GM18868 (cell line): ENCODE data around the gene CAVIN1.
"Not testable (repeated sequence)": the region's sequence is repeated elsewhere in the genome, so short reads cannot be mapped to it uniquely, and the experiment has no call there.

Experiments
- ATAC-seq: cut with Tn5 transposase; IDR thresholded peaks from one replicate; pipeline ENCODE4 v1.9.1; 2021; ENCODE audit warnings: mild to moderate bottlenecking, moderate library complexity; ENCODE audit not compliant: unreplicated experiment

CAVIN1 gene

GRCh38 chr17:42422958-42423712 lies at the start of gene CAVIN1:
Gene CAVIN1, minus strand, starts transcription at chr17:42423256. Its CDS starts 159 bp downstream, at chr17:42423097.
- ATAC-seq = no peak

GRCh38 chr17:42467889-42468288 lies 44.8 kb upstream of the CAVIN1 start:
- no peak for ATAC-seq

- no peak for ATAC-seq
These were observed 40.9 kb upstream of the CAVIN1 start for GRCh38 chr17:42463976-42464400.

- ATAC-seq = no peak
These were observed 37.3 kb upstream of the CAVIN1 start for GRCh38 chr17:42460371-42460770.

- no peak for ATAC-seq
These were observed 36.8 kb upstream of the CAVIN1 start for GRCh38 chr17:42459801-42460281.

- ATAC-seq = no peak
These were observed 36.3 kb upstream of the CAVIN1 start for GRCh38 chr17:42459256-42459800.

GRCh38 chr17:42458497-42459255 lies 35.6 kb upstream of the CAVIN1 start, which contains the start of gene ATP6V0A1:
Gene ATP6V0A1, plus strand, starts transcription at chr17:42458878. Its CDS starts 2,017 bp downstream, at chr17:42460895.
- peak; percentile 70 for ATAC-seq

GRCh38 chr17:42457107-42457792 lies 34.2 kb upstream of the CAVIN1 start:
- no peak for ATAC-seq

GRCh38 chr17:42456223-42457106 lies 33.4 kb upstream of the CAVIN1 start:
- ATAC-seq = no peak

- not testable (repeated sequence) for ATAC-seq
These were observed 31.9 kb upstream of the CAVIN1 start for GRCh38 chr17:42454987-42455386.

GRCh38 chr17:42453439-42453838 lies 30.4 kb upstream of the CAVIN1 start:
- ATAC-seq = no peak

GRCh38 chr17:42451270-42451669 lies 28.2 kb upstream of the CAVIN1 start:
- not testable (repeated sequence) for ATAC-seq

GRCh38 chr17:42449838-42450237 lies 26.8 kb upstream of the CAVIN1 start:
- ATAC-seq = not testable (repeated sequence)

GRCh38 chr17:42449176-42449575 lies 26.1 kb upstream of the CAVIN1 start:
- ATAC-seq = not testable (repeated sequence)

- no peak for ATAC-seq
These were observed 19.1 kb upstream of the CAVIN1 start for GRCh38 chr17:42442196-42442565.

GRCh38 chr17:42441371-42442195 lies 18.5 kb upstream of the CAVIN1 start:
- ATAC-seq = no peak

GRCh38 chr17:42438600-42439567 lies 15.8 kb upstream of the CAVIN1 start:
- no peak for ATAC-seq

- ATAC-seq = no peak
These were observed 13.3 kb upstream of the CAVIN1 start for GRCh38 chr17:42436391-42436790.
